ENCODE measurements around the gene REV1. TPM values are rescaled to one million over a fixed set of nuclear protein-coding genes. Genes with fewer than 3 reads are reported as not detected.
"Not testable (repeated sequence)": the region's sequence is repeated elsewhere in the genome, so short reads cannot be mapped to it uniquely, and the experiment has no call there.

Gene REV1
- total RNA-seq, 2 donors from 2014 or later: 29.7 to 37.4 TPM

- TF ChIP-seq CTCF (IDR thresholded peaks at IDR 0.05): no peak
- Histone ChIP-seq H3K4me3 (no peak overlapping the region), H3K9me3 (no peaks in the 10 kb centered on the region), H3K27me3 (no peaks in the 10 kb centered on the region), H3K9ac (ENCODE audit: low read depth in 2 of 2, low read length in 2 of 2) (no peak overlapping the region), H3K4me1 (peaks cover 16% of the 10 kb centered on the region), H3K36me3 (no peaks in the 10 kb centered on the region), H3K27ac (no peak overlapping the region)
- intact Hi-C loops (cut with DNase I): no loop called here
- DNase-seq: no peak
These were observed 12.8 kb downstream of the REV1 start for GRCh38 chr2:99477054-99477453.

GRCh38 chr2:99476629-99477028, 13.2 kb downstream of the REV1 start:
- Histone ChIP-seq H3K27me3 (no peaks in the 10 kb centered on the region), H3K9ac (ENCODE audit: low read depth in 2 of 2, low read length in 2 of 2) (no peak overlapping the region), H3K4me1 (peaks cover 13% of the 10 kb centered on the region), H3K9me3 (no peaks in the 10 kb centered on the region), H3K36me3 (no peaks in the 10 kb centered on the region), H3K4me3 (no peak overlapping the region), H3K27ac (no peak overlapping the region)
- DNase-seq: no peak
- TF ChIP-seq CTCF (IDR thresholded peaks at IDR 0.05): no peak
- intact Hi-C loops (cut with DNase I): no loop called here

- DNase-seq; H3K9me3 ChIP-seq; H3K27ac ChIP-seq; H3K9ac ChIP-seq (ENCODE audit: low read depth in 2 of 2, low read length in 2 of 2); H3K36me3 ChIP-seq; intact Hi-C loops (cut with DNase I); H3K27me3 ChIP-seq; H3K4me1 ChIP-seq; H3K4me3 ChIP-seq: not testable (repeated sequence)
These were observed 14.7 kb downstream of the REV1 start for GRCh38 chr2:99475095-99475494.

DNA sequence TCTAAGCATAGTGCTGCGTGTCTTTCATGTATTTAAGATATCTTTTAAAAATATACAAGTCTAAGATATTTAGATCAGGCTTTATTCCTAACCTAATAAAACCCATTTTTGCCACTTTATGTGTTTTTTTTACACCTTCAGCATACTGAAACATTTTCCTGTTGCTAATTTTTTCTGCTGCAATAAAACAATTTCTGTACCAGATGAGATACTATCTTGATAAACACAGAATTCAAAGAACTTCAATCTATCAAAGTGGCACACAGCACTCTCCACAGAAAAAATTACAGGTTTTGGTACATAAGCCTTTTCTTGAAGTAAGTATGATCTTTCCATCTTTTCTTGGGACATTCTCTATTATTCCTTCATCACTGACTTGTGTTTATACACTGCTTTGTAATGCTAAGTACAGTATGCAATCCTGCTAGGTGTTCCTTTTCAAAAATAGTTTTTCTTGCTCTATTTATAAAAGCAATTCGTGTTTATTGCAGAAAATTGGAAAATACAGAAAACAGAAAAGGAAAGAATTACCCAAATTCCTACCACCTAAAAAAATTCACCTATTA, 16.2 kb downstream of the REV1 start:
- peaks cover 9% of the 10 kb centered on the region for H3K4me1 ChIP-seq
- TF ChIP-seq CTCF (IDR thresholded peaks at IDR 0.05): no peak
- H3K9ac ChIP-seq (ENCODE audit: low read depth in 2 of 2, low read length in 2 of 2): no peak overlapping the region

GRCh38 chr2:99472600-99472960, 17.2 kb downstream of the REV1 start:
- H3K9me3 ChIP-seq: no peaks in the 10 kb centered on the region
- H3K4me3 ChIP-seq: no peak overlapping the region
- DNase-seq: no peak
- TF ChIP-seq CTCF (IDR thresholded peaks at IDR 0.05): no peak
- H3K36me3 ChIP-seq: no peaks in the 10 kb centered on the region
- peaks cover 9% of the 10 kb centered on the region for H3K4me1 ChIP-seq
- intact Hi-C loops (cut with DNase I): no loop called here
- no peaks in the 10 kb centered on the region for H3K27me3 ChIP-seq
- no peak overlapping the region for H3K9ac ChIP-seq (ENCODE audit: low read depth in 2 of 2, low read length in 2 of 2)
- H3K27ac ChIP-seq: no peak overlapping the region

More for the DNA sequence above, 16.2 kb downstream of the REV1 start:
- intact Hi-C loops (cut with DNase I): no loop called here
- H3K27ac ChIP-seq: no peak overlapping the region
- H3K4me3 ChIP-seq: no peak overlapping the region
- H3K27me3 ChIP-seq: no peaks in the 10 kb centered on the region
- H3K36me3 ChIP-seq: no peaks in the 10 kb centered on the region
- DNase-seq: no peak
- no peaks in the 10 kb centered on the region for H3K9me3 ChIP-seq

DNA sequence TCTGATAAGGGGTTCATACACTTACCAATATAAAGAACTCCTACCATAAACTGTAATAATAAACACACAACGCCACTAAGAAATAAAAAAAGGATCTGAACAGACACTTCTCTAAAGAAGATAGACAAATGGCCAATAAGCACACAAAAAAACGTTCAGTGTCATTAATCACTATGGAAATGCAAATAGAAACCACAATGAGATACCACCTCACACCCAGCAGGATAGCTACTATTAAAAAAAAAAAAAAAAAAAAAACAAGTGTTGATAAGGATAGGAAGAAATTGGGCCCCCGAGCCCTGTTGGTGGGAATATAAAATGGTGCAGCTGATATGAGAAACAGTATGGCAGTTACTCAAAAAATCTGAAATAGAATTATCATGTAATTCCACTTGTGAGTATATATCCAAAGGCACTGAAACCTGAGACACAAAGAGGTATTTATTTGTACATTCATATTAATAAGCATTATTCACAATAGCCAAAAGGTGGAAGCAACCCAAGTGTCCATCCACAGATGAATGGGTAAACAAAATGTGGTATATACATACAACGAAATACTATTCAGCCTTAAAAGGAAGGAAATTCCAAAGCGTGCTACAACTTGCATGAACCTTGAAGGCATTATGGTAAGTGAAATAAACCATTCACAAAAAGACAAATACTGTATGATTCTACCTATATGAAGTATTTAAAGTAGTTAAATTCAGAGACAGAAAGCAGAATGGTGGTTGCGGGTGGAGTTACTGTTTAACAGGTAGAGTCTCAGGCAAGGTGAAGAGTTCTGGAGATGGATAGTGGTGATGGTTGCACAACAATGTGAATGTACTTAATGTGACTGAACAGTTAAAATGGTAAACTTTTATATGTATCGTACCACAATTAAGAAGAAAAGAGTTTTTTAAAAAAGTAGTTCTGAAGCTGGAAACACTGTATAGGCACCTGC, 17.9 kb downstream of the REV1 start:
- H3K4me1 ChIP-seq: peaks cover 9% of the 10 kb centered on the region

More for the DNA sequence above, 17.9 kb downstream of the REV1 start:
- Histone ChIP-seq H3K27ac (no peak overlapping the region), H3K27me3 (no peaks in the 10 kb centered on the region), H3K9ac (ENCODE audit: low read depth in 2 of 2, low read length in 2 of 2) (no peak overlapping the region), H3K9me3 (no peaks in the 10 kb centered on the region), H3K36me3 (no peaks in the 10 kb centered on the region), H3K4me3 (no peak overlapping the region)
- intact Hi-C loops (cut with DNase I): no loop called here
- TF ChIP-seq CTCF (IDR thresholded peaks at IDR 0.05): no peak
- no peak for DNase-seq
